Smooth muscle cell (in vitro differentiated cells): ENCODE results near the gene PRSS33. TPM values are rescaled to one million over a fixed set of nuclear protein-coding genes. Genes with fewer than 3 reads are reported as not detected.

Source experiments
- DNase-seq: peaks from one replicate; lab custom pipeline; 2025; ENCODE audit not compliant: unreplicated experiment; lab: John Stamatoyannopoulos, UW
- H2AFZ ChIP-seq: fragments of 200-600 bp; sonication (generic); 2 replicates; pipeline ENCODE4 v1.6.0; 2016; ENCODE audit warnings: antibody characterized with exemption, low read depth, mild to moderate bottlenecking
- H3F3A ChIP-seq: fragments of 200-600 bp; sonication (generic); 2 replicates; pipeline ENCODE4 v1.6.0; 2017; ENCODE audit warnings: antibody characterized with exemption, low read depth
- H3K27ac ChIP-seq: fragments of 200-600 bp; sonication (generic); 2 replicates; pipeline ENCODE4 v1.5.1; 2016; ENCODE audit warnings: low read depth, mild to moderate bottlenecking
- H3K27me3 ChIP-seq: fragments of 200-600 bp; sonication (generic); 2 replicates; pipeline ENCODE4 v1.6.1; 2016; ENCODE audit warnings: low read depth, mild to moderate bottlenecking
- H3K36me3 ChIP-seq: fragments of 200-600 bp; sonication (generic); 2 replicates; pipeline ENCODE4 v1.5.1; 2016; ENCODE audit warnings: low read depth
- H3K4me1 ChIP-seq: fragments of 200-600 bp; sonication (generic); 2 replicates; pipeline ENCODE4 v1.5.1; 2016; ENCODE audit warnings: low read depth
- H3K4me2 ChIP-seq: fragments of 200-600 bp; sonication (generic); 2 replicates; pipeline ENCODE4 v1.6.0; 2016; ENCODE audit warnings: mild to moderate bottlenecking
- H3K4me3 ChIP-seq: fragments of 200-600 bp; sonication (generic); 2 replicates; pipeline ENCODE4 v1.5.1; 2016; ENCODE audit warnings: mild to moderate bottlenecking
- H3K79me2 ChIP-seq: fragments of 200-600 bp; sonication (generic); 2 replicates; pipeline ENCODE4 v1.6.0; 2016; ENCODE audit warnings: low read depth, mild to moderate bottlenecking
- H3K9ac ChIP-seq: fragments of 200-600 bp; sonication (generic); 2 replicates; pipeline ENCODE4 v1.6.0; 2016; ENCODE audit warnings: low read depth
- H3K9me3 ChIP-seq: fragments of 200-600 bp; sonication (generic); replicated peaks from 2 replicates; pipeline ENCODE4 v1.5.1; 2016; ENCODE audit warnings: low read depth
- H4K20me1 ChIP-seq: fragments of 200-600 bp; sonication (generic); 2 replicates; pipeline ENCODE4 v1.6.0; 2016; ENCODE audit warnings: low read depth
- CTCF ChIP-seq: fragments of 200-600 bp; sonication (generic); IDR thresholded peaks from 2 replicates; pipeline ENCODE4 v1.5.1; 2017; ENCODE audit warnings: borderline replicate concordance, mild to moderate bottlenecking, antibody characterized with exemption; ENCODE audit not compliant: insufficient read depth, poor library complexity, severe bottlenecking
- WGBS: methylation state at CpG from one replicate; pipeline ENCODE4 v1.1.7; 2016; ENCODE audit warnings: low lambda C conversion rate; 5-methylcytosine and 5-hydroxymethylcytosine counted together
- polyA plus RNA-seq: library from polyadenylated mRNA; unstranded; fragments of >200 nt; fragmentation: Nextera tagmentation; extraction: Ambion mirVana; gene quantifications from 2 replicates; pipeline ENCODE4 v1.2.1, GENCODE V29; 2016
- total RNA-seq: library from RNA; depleted of rRNA; stranded (reverse); fragments of >200 nt; gene quantifications from 2 replicates; pipeline ENCODE4 v1.2.3, GENCODE V29; 2014

Gene PRSS33
- total and polyA plus RNA-seq, 2 experiments from 2014 or later = not detected

DNA sequence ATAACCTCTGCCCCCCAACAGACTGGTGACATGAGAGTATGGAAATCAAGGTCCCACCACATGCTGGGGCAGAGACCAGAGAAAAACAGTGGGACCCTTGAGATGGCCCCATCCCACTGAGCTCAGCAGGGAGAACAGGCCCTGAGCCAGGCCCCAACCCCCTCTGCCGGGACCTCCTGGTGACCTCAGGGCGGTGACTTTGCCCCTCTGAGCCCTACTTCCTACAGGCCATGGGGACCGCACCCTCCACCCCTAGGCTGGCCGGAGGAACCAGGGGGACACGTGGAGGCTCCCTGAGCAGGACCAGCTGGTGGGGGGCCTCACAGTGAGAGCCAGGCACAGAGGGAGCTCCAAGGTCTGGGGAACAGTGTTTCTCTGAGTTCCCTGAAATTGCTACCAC is 48.7 kb downstream of the PRSS33 start:
- Histone ChIP-seq H3K36me3 (no peaks in the 10 kb centered on the region), H3K79me2 (no peaks in the 10 kb centered on the region), H3K27ac (no peak overlapping the region), H3K4me1 (no peaks in the 10 kb centered on the region), H3K4me2 (no peak overlapping the region), H3K27me3 (no peaks in the 10 kb centered on the region), H3K4me3 (no peak overlapping the region), H3K9ac (no peak overlapping the region), H3K9me3 (no peaks in the 10 kb centered on the region), H4K20me1 (no peaks in the 10 kb centered on the region), H3F3A (no peaks in the 10 kb centered on the region), H2AFZ (no peak overlapping the region)
- TF ChIP-seq CTCF = no peak
- WGBS = 89% methylated on average over 5 of the region's 5 CpGs
- DNase-seq = no peak

- 87% methylated on average over 7 of the region's 7 CpGs for WGBS
- no peak for DNase-seq
- H3K4me2 ChIP-seq = no peak overlapping the region
- H3K36me3 ChIP-seq = no peaks in the 10 kb centered on the region
- TF ChIP-seq CTCF = no peak
- no peaks in the 10 kb centered on the region for H3K27me3 ChIP-seq
- no peak overlapping the region for H3K27ac ChIP-seq
- H4K20me1 ChIP-seq = no peaks in the 10 kb centered on the region
- H3K4me1 ChIP-seq = no peaks in the 10 kb centered on the region
- H3K4me3 ChIP-seq = no peak overlapping the region
- no peak overlapping the region for H2AFZ ChIP-seq
- no peaks in the 10 kb centered on the region for H3K9me3 ChIP-seq
- H3K79me2 ChIP-seq = no peaks in the 10 kb centered on the region
- no peaks in the 10 kb centered on the region for H3F3A ChIP-seq
- no peak overlapping the region for H3K9ac ChIP-seq
Observed at GRCh38 chr16:2737895-2738418, 49.4 kb downstream of the PRSS33 start.

DNA sequence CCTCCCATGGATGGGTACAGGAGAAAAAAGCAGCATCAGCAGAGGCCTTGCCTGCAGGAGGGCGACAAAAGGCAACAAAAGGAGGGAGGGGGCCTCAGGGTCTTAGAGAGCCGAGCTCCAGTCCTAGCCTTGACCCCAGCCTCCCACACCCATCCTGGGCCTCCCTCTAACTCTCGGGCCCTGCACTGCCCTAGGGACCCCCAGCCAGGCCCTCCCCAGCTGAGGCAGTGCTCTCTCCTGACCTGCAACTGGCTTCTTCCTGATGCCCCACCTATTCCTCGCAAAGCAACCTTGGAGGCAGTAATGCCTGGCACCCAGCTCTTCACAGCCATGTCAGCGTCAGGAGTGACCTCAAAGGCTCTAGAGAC is 50.1 kb downstream of the PRSS33 start:
- Histone ChIP-seq H3K9me3 (no peaks in the 10 kb centered on the region), H3K4me1 (no peaks in the 10 kb centered on the region), H3K27me3 (no peaks in the 10 kb centered on the region), H4K20me1 (no peaks in the 10 kb centered on the region), H3K27ac (no peak overlapping the region), H3K4me3 (no peak overlapping the region), H3K4me2 (no peak overlapping the region), H3K36me3 (no peaks in the 10 kb centered on the region), H3F3A (no peaks in the 10 kb centered on the region), H3K9ac (no peak overlapping the region), H3K79me2 (no peaks in the 10 kb centered on the region), H2AFZ (no peak overlapping the region)
- 89% methylated on average over 5 of the region's 5 CpGs for WGBS
- no peak for DNase-seq
- no peak for TF ChIP-seq CTCF

DNA sequence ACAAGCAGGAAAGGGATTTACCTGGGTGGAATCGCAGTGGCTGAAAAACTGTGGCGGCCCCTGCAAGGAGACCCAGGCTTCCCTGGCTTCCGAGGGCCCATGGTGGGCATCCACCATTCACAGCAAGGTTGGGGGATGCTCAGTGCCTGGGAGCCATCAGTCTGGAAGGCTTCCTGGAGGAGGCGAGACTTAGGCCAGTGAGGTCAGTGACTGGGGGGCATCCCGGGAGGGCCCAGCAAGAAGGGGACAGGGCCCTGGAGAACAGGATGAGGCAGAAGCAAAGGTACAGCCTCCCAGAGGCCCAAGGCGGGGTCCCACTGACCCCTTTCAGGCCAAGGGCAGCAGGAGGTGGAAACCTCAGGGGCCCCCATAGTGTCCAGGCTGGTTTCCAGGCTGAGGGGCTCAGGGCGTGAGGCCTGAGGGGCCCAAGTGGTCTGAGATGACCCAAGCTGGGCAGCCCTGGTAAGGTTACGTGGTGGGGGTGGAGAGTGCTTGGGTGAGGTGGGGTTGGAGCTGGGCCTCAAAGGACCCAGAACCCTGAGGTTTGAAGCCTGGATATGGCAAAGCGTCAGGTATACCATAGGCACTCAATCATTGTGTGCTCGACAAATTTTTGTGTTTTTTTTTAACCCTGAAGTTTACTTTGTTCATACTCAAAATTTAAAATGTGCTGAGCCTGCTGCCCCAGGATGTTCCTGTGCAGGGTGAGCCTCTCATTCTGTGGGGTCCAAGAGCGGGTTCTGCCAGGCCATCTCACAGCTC is 50.7 kb downstream of the PRSS33 start:
- Histone ChIP-seq H3K27ac (no peak overlapping the region), H3K79me2 (no peaks in the 10 kb centered on the region), H2AFZ (no peak overlapping the region)

More for the DNA sequence above, 50.7 kb downstream of the PRSS33 start:
- H4K20me1 ChIP-seq = no peaks in the 10 kb centered on the region
- H3K4me1 ChIP-seq = no peaks in the 10 kb centered on the region
- H3K4me2 ChIP-seq = no peak overlapping the region
- H3F3A ChIP-seq = no peaks in the 10 kb centered on the region
- H3K27me3 ChIP-seq = no peaks in the 10 kb centered on the region
- no peaks in the 10 kb centered on the region for H3K36me3 ChIP-seq
- no peak for DNase-seq
- WGBS = 93% methylated on average over 11 of the region's 11 CpGs
- H3K4me3 ChIP-seq = no peak overlapping the region
- TF ChIP-seq CTCF = no peak
- no peaks in the 10 kb centered on the region for H3K9me3 ChIP-seq
- H3K9ac ChIP-seq = no peak overlapping the region
